Subcutaneous abdominal adipose tissue (tissue), 5 donors: ENCODE measurements around the gene POLG2.
A peak's percentile ranks its signal among the peaks of the same experiment; 100 is the strongest.
"Not testable (repeated sequence)": the region's sequence is repeated elsewhere in the genome, so short reads cannot be mapped to it uniquely, and the experiment has no call there.

Source experiments
- H3K27ac ChIP-seq: one replicate; pipeline ENCODE4 v1.7.0; 2013; ENCODE audit warnings: low read depth, mild to moderate bottlenecking, inconsistent platforms, low read length, moderate library complexity
- H3K27me3 ChIP-seq, 5 donors: one replicate each; pipeline ENCODE4 v1.7.0; 2013; ENCODE audit warnings: low read length in 5 of 5, inconsistent platforms in 1 of 5; ENCODE audit not compliant: control insufficient read depth in 5 of 5, insufficient read depth in 4 of 5
- H3K36me3 ChIP-seq, 5 donors: one replicate each; pipeline ENCODE4 v1.7.0; 2013; ENCODE audit warnings: low read length in 5 of 5; ENCODE audit not compliant: control insufficient read depth in 5 of 5, insufficient read depth in 5 of 5
- H3K4me1 ChIP-seq, 5 donors: one replicate each; pipeline ENCODE4 v1.7.0; 2013; ENCODE audit warnings: low read length in 5 of 5, mild to moderate bottlenecking in 3 of 5, moderate library complexity in 1 of 5; ENCODE audit not compliant: control insufficient read depth in 5 of 5, insufficient read depth in 5 of 5
- H3K4me3 ChIP-seq, 5 donors: one replicate each; pipeline ENCODE4 v1.7.0; 2013; ENCODE audit warnings: low read length in 5 of 5, low read depth in 1 of 5
- H3K9ac ChIP-seq, 5 donors: one replicate each; pipeline ENCODE4 v1.7.0; 2013; ENCODE audit warnings: low read length in 5 of 5, mild to moderate bottlenecking in 4 of 5, moderate library complexity in 3 of 5
- H3K9me3 ChIP-seq, 5 donors: one replicate each; pipeline ENCODE4 v1.7.0; 2013; ENCODE audit warnings: low read length in 5 of 5; ENCODE audit not compliant: control insufficient read depth in 5 of 5
- donor health status: healthy.
- donor health status: healthy.
- donor health status: healthy.
- donor health status: healthy.
- donor health status: healthy.

POLG2 gene

GRCh38 chr17:64448665-64449512 lies 48.0 kb downstream of the POLG2 start, which contains the start of gene MILR1:
MILR1 (plus strand) TSS chr17:64449115; CDS start chr17:64449169, 54 bp downstream.
- H3K4me1 ChIP-seq = peaks cover 0 to 19% (median 13%) of the 10 kb centered on the region in 5 donors
- H3K27me3 ChIP-seq = no peaks in the 10 kb centered on the region
- peak within 1 kb of the TSS; percentile 11 to 48 (median 38) for H3K4me3 ChIP-seq
- no peaks in the 10 kb centered on the region for H3K36me3 ChIP-seq
- H3K27ac ChIP-seq = peak within 1 kb of the TSS; percentile 51
- H3K9ac ChIP-seq = peak within 1 kb of the TSS in 2 of 5 donors; percentile 48 to 52
- no peaks in the 10 kb centered on the region for H3K9me3 ChIP-seq

DNA sequence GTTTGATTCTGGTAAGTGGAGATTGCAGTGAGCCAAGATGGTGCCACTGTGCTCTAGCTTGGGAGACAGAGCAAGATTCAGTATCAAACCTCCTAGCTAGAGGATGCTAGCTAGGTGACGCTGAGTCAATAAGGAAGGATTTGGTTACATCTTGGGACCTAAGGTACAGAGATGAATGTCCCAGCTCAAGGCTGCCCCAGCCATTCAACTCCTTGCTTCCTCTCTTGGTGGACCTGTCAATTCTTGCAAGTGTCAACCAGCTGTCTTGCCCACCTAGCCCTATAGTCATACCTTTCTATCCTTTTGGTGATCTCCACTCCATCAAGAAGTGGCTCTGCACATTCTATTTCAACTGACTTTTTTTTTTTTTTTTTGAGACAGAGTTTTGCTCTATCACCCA lies 49.3 kb downstream of the POLG2 start:
- no peak overlapping the region for H3K27ac ChIP-seq
- H3K9ac ChIP-seq = no peak overlapping the region
- H3K36me3 ChIP-seq = no peaks in the 10 kb centered on the region
- H3K27me3 ChIP-seq = no peaks in the 10 kb centered on the region
- no peaks in the 10 kb centered on the region for H3K9me3 ChIP-seq
- no peak overlapping the region for H3K4me3 ChIP-seq
- H3K4me1 ChIP-seq = peaks cover 0 to 25% (median 14%) of the 10 kb centered on the region in 5 donors

DNA sequence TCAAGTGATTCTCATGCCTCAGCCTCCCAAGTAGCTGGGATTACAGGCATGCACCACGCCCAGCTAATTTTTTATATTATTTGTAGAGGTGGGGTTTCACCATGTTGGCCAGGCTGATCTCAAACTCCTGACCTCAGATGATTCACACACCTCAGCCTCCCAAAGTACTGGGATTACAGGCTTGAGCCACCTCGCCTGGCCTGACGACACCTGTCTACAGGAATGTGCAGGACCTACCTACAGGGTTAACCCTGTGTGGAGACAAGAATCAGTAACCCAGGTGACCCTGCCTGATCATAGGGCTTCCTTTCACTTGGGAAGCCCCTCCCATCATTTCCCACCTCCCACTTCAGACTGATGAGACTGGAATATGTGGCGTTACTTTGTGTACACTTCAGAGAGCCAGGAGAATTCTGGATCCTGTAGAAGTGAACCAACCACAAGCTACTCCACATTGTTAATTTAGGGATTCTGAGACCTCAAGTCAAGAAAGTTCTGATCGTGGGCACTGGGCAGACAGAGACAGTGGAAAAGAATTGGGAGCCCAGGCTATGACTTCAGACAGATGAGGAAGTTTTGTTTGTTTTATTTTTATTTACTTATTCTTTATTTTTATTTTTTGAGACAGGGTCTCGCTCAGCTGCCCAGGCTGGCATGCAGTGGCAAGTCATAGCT lies 53.6 kb downstream of the POLG2 start:
- H3K9ac ChIP-seq = no peak overlapping the region
- H3K27me3 ChIP-seq = no peaks in the 10 kb centered on the region
- H3K4me3 ChIP-seq = no peak overlapping the region
- peaks cover 0 to 2% (median 1%) of the 10 kb centered on the region in 5 donors for H3K9me3 ChIP-seq
- H3K36me3 ChIP-seq = no peaks in the 10 kb centered on the region
- H3K4me1 ChIP-seq = peaks cover 0 to 10% (median 3%) of the 10 kb centered on the region in 5 donors
- peak overlapping the region; percentile 57 for H3K27ac ChIP-seq

GRCh38 chr17:64442541-64442971 lies 54.3 kb downstream of the POLG2 start:
- Histone ChIP-seq H3K4me3 (no peak overlapping the region), H3K9me3 (peaks cover 5 to 9% (median 8%) of the 10 kb centered on the region in 5 donors), H3K4me1 (peaks cover 0 to 7% (median 3%) of the 10 kb centered on the region in 5 donors), H3K36me3 (no peaks in the 10 kb centered on the region), H3K27me3 (no peaks in the 10 kb centered on the region), H3K27ac (peak overlapping the region; percentile 57), H3K9ac (no peak overlapping the region)

DNA sequence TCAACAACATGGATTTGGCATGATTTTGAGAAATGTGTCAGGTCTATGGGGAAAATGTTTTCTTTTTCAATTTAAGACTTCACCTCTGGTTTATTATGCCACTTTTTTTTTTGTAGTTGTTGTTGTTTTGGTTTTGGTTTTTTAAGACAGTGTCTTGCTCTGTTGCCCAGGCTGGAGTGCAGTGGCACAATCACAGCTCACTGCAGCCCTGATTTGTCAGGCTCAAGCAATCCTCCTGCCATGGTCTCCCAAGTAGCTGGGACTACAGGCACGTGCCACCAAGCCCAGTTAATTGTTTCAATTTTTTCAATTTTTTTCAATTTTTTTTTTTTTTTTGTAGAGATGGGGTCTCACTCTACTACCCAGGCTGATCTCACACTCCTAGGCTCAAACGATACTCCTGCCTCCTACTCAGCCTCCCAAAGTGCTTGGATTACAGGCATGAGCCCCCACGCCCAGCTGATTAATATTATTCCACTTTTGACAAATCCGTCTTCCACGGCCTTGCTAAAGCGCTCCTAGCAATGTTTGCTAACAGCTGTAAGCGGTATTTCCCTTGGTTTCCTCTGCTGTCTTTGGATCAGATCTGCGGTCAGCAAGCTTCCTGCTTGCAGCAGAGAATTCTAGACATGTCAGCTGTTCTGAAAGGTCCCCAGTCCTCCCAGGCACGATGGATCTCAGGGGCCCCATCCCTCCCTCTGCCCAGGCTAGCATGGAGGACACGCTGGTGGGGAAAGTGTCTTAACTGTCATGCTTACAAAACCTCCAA lies 54.9 kb downstream of the POLG2 start:
- peak overlapping the region; percentile 57 for H3K27ac ChIP-seq
- peaks cover 7 to 14% (median 11%) of the 10 kb centered on the region in 5 donors for H3K9me3 ChIP-seq
- peaks cover 0 to 7% (median 3%) of the 10 kb centered on the region in 5 donors for H3K4me1 ChIP-seq
- no peak overlapping the region for H3K4me3 ChIP-seq
- no peaks in the 10 kb centered on the region for H3K36me3 ChIP-seq
- H3K27me3 ChIP-seq = no peaks in the 10 kb centered on the region
- H3K9ac ChIP-seq = no peak overlapping the region

- no peak overlapping the region for H3K27ac ChIP-seq
- no peaks in the 10 kb centered on the region for H3K27me3 ChIP-seq
- H3K4me3 ChIP-seq = no peak overlapping the region
- H3K9ac ChIP-seq = no peak overlapping the region
- no peaks in the 10 kb centered on the region for H3K36me3 ChIP-seq
- H3K9me3 ChIP-seq = peaks cover 7 to 14% (median 11%) of the 10 kb centered on the region in 5 donors
- peaks cover 0 to 7% (median 3%) of the 10 kb centered on the region in 5 donors for H3K4me1 ChIP-seq
These were observed 56.9 kb downstream of the POLG2 start for GRCh38 chr17:64439956-64440355.

GRCh38 chr17:64439521-64439920 lies 57.3 kb downstream of the POLG2 start:
- H3K27ac ChIP-seq, H3K36me3 ChIP-seq, H3K4me3 ChIP-seq, H3K27me3 ChIP-seq, H3K4me1 ChIP-seq, H3K9ac ChIP-seq: not testable (repeated sequence)
- H3K9me3 ChIP-seq = peaks cover 7 to 14% (median 11%) of the 10 kb centered on the region in 5 donors

GRCh38 chr17:64437944-64438525 lies 58.8 kb downstream of the POLG2 start:
- no peaks in the 10 kb centered on the region for H3K27me3 ChIP-seq
- no peaks in the 10 kb centered on the region for H3K36me3 ChIP-seq
- peaks cover 0 to 4% (median under 1%) of the 10 kb centered on the region in 5 donors for H3K4me1 ChIP-seq
- peaks cover 7 to 14% (median 11%) of the 10 kb centered on the region in 5 donors for H3K9me3 ChIP-seq
- peak overlapping the region in 2 of 5 donors; percentile 24 to 37 for H3K4me3 ChIP-seq
- no peak overlapping the region for H3K27ac ChIP-seq
- no peak overlapping the region for H3K9ac ChIP-seq

DNA sequence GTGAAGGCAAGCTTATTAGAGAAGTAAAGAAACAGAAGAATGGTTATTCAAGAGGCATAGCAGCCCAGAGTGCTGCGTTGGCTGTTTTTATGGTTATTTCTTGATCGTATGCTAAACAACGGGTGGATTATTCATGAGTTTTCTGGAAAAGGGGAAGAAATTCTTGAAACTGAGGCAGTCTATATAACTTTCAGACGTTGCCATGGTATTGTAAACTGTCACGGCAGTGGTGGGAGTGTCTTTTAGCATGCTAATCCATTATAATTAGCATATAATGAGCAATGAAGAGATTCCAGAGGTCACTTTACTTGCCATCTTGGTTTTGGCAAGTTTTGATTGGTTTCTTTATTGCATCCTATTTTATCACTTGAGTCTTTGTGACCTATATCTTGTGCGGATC lies 65.3 kb downstream of the POLG2 start:
- Histone ChIP-seq H3K4me3 (no peak overlapping the region), H3K9ac (no peak overlapping the region), H3K27me3 (no peaks in the 10 kb centered on the region), H3K27ac (no peak overlapping the region), H3K4me1 (no peaks in the 10 kb centered on the region), H3K36me3 (no peaks in the 10 kb centered on the region), H3K9me3 (no peaks in the 10 kb centered on the region)
